HG02610 (cell line): ENCODE results near the gene ETNPPL.

Experiments
- ATAC-seq: cut with Tn5 transposase; IDR thresholded peaks from one replicate; pipeline ENCODE4 v1.9.1; 2021; ENCODE audit warnings: mild to moderate bottlenecking, moderate library complexity; ENCODE audit not compliant: unreplicated experiment

Gene ETNPPL

DNA sequence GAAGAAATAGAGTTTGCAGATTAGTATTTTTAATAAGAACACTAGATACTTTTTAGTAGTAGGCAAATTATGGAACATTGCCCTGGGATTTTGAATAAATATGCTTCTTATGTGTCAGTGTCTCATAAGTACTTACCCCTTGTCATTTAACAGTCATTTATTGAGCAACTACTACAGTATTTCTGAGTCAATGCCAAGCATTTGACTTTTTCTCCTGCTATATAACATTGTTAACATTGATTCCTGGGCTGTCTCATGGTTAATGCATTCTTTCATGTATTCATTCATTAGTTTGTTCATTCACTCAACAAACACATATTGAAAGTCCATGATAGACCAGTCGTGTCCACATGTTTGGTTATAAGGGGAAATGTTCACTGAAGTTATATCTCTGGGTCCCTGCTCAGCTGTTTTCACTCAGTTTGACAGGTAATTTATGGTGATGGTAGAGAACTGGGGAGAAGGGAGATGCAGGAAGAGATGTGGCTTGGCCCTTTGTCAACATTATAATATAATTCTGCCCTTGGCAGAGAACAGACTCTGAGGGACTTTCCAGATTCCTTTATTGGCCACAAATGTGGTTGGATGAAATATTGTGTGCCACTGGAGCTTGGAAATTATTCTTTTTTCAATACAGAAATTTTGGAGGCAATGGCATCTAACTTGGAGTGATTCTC is 62.6 kb downstream of the ETNPPL start:
- ATAC-seq = no peak

DNA sequence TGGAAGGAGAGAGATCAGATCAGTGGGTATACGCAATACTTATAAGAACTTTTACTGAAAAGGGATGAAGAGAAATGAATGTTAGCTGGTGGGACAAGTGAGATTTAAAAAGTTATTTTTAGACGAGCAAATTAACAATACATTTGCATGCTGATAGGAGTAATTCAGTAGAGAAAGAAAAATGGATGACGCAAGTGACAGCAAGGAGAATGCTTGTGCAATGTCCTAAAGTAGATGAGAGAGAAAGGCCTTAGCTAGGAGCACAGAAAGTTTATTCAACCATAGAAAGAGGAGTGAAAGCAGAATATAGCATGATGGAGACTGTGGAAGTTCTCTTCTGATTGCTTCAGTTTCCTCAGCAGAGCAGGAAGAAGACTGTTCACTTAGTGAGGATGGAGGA is 66.7 kb downstream of the ETNPPL start:
- ATAC-seq = no peak

DNA sequence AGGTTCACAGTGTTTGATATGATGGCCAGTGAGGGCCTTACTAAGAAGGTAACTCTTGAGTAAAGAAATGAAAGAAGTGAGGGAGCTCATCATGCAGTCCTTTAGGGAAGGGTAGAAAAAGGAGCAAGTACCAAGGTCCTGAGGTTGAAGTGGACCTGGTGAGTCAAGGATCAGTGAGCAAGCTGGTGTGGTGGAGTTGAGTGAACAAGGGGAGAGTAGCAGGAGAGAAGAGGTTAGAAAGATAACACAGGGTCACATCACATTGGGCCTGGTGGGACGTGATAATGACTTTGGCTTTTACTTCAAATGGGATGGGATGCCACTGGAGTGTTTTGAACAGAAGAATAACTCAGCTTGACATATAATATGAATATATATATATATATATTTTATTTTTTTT is 67.8 kb downstream of the ETNPPL start:
- no peak for ATAC-seq

DNA sequence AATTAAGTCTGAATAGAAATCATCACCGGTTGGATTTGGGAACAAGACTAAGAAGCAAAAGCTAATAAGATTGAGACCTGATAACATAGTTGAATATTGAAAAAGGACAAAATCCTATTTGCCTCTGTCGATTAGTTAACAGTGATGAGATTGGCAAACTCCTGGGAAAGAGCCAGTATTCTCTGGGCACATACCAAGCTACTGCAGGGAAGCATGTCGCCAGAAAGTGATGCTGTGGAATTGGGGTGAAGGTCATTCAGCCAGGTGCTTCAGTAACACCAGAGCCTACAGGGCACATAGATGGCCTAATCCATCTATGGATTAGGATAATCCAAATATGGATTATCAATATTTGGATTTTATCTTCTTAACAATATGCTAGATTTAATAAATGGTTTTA is 68.4 kb downstream of the ETNPPL start:
- no peak for ATAC-seq

DNA sequence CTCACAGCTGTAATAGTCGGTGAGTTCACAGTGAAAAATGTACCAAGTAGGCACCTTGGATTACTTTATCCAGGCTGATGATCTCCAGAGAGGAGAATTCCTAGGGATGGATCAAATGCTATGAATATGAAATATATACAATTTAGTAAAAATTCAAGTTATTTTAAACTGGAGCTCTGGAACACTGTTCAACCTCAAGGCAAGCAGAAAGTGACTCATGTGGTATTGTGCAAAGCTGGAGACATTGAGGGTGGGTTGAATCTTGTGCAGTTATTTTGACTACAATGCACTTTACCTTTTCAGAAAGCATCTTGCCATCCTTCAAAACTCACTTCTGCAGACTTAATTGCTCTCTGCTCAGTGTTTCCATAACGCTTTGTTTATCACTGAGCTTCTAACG is 69.0 kb downstream of the ETNPPL start:
- ATAC-seq = no peak

DNA sequence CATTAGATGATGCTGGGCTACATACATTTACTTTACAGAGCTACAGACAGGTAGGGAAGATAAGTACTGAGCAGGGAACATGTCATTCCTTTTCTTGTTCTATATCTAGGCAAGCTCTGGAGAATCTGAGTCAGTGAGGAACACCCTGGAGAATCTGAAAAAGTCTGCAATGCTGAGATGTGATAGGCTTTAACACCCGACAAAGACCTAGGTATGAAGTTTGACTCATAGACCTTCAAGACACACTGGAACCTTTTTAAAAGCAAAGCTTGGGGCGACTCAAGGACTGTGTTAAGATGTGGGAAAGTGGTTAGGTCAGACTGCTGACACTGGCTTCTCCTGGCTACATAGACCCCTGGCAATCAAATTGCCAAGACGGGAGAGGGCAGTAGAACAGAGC is 69.6 kb downstream of the ETNPPL start:
- ATAC-seq = no peak
